HepG2 (cell line): Measurements from ENCODE around the gene HIF1AN. TPM values are rescaled to one million over a fixed set of nuclear protein-coding genes. Genes with fewer than 3 reads are reported as not detected.
A peak's percentile ranks its signal among the peaks of the same experiment; 100 is the strongest.

Experiments
- AHR ChIP-seq: IDR thresholded peaks from 2 replicates; pipeline ENCODE4 v1.6.1; 2018; ENCODE audit warnings: missing genetic modification reagents, missing compliant biosample characterization
- CEBPB ChIP-seq: IDR thresholded peaks from 2 replicates; pipeline ENCODE4 v1.6.1; 2011; ENCODE audit warnings: low read depth, low read length, improper control_type of control experiment, borderline replicate concordance
- DNMT1 ChIP-seq: sonication (generic); formaldehyde crosslinking; IDR thresholded peaks from 2 replicates; pipeline ENCODE4 v1.5.1; 2020; ENCODE audit warnings: mild to moderate bottlenecking, missing genetic modification reagents
- HCFC1 ChIP-seq: fragments of 150-350 bp; IDR thresholded peaks from 2 replicates; pipeline ENCODE4 v1.6.1; 2014; ENCODE audit warnings: low read depth, low read length
- IRX3 ChIP-seq: sonication (generic); formaldehyde crosslinking; IDR thresholded peaks from 2 replicates; pipeline ENCODE4 v1.8.1; 2023; ENCODE audit warnings: mild to moderate bottlenecking, low read depth, missing genetic modification reagents, borderline replicate concordance
- KDM5A ChIP-seq: fragments of 200-600 bp; sonication (generic); IDR thresholded peaks from 2 replicates; pipeline ENCODE4 v1.7.0; 2018; ENCODE audit warnings: antibody characterized with exemption, mild to moderate bottlenecking, low read length, borderline replicate concordance
- KLF16 ChIP-seq, 2 experiments: sonication (generic) in 1 of 2; formaldehyde crosslinking in 1 of 2; IDR thresholded peaks; 2 replicates each; pipeline versions ENCODE4 v1.6.1 to v1.8.0; 2016 to 2023; ENCODE audit warnings: missing genetic modification reagents in 2 of 2, missing compliant biosample characterization in 1 of 2
- MIER2 ChIP-seq: IDR thresholded peaks from 2 replicates; pipeline ENCODE4 v1.6.1; 2016; ENCODE audit warnings: missing biosample characterization, missing genetic modification reagents
- MXI1 ChIP-seq: IDR thresholded peaks from 3 replicates; pipeline ENCODE4 v1.6.1; 2012; ENCODE audit warnings: low read depth, low read length, inconsistent platforms, borderline replicate concordance
- NCOA5 ChIP-seq: sonication (generic); formaldehyde crosslinking; IDR thresholded peaks from 2 replicates; pipeline ENCODE4 v1.4.0; 2020; ENCODE audit warnings: missing genetic modification reagents
- NCOR1 ChIP-seq: fragments of 200-600 bp; sonication (generic); IDR thresholded peaks from 2 replicates; pipeline ENCODE4 v1.7.0; 2017; ENCODE audit warnings: antibody characterized with exemption, low read length, borderline replicate concordance
- NFE2 ChIP-seq: sonication (generic); formaldehyde crosslinking; IDR thresholded peaks from 2 replicates; pipeline ENCODE4 v1.4.0; 2020; ENCODE audit warnings: missing genetic modification reagents
- NONO ChIP-seq, 2 experiments: fragments of 450-650 bp in 1 of 2; sonication (generic) in 1 of 2; formaldehyde crosslinking in 1 of 2; IDR thresholded peaks in 1 of 2; conservative IDR thresholded peaks in 1 of 2; 2 replicates each; pipeline versions ENCODE4 v1.6.1 to v1.8.0; 2017 to 2022; ENCODE audit warnings: mild to moderate bottlenecking in 1 of 2, missing genetic modification reagents in 1 of 2, moderate library complexity in 1 of 2
- PTBP1 ChIP-seq: fragments of 200-400 bp; formaldehyde crosslinking; IDR thresholded peaks from 2 replicates; pipeline ENCODE4 v1.6.1; 2018; ENCODE audit warnings: low read length, low read depth; ENCODE audit not compliant: poor library complexity, severe bottlenecking
- RORA ChIP-seq: sonication (generic); formaldehyde crosslinking; IDR thresholded peaks from 2 replicates; pipeline ENCODE4 v1.5.0; 2020; ENCODE audit warnings: mild to moderate bottlenecking, missing genetic modification reagents, moderate library complexity
- SRSF1 ChIP-seq: fragments of 200-400 bp; formaldehyde crosslinking; optimal IDR thresholded peaks from 2 replicates; pipeline ENCODE3; 2017; ENCODE audit warnings: mild to moderate bottlenecking, low read depth, low read length, moderate library complexity
- TAF1 ChIP-seq: sonication (generic); formaldehyde crosslinking; IDR thresholded peaks from 2 replicates; pipeline ENCODE4 v1.4.0; 2020; ENCODE audit warnings: missing genetic modification reagents
- TSC22D2 ChIP-seq: sonication (generic); formaldehyde crosslinking; IDR thresholded peaks from 2 replicates; pipeline ENCODE4 v1.5.1; 2020; ENCODE audit warnings: missing genetic modification reagents, mild to moderate bottlenecking, borderline replicate concordance
- ZBTB26 ChIP-seq: IDR thresholded peaks from 2 replicates; pipeline ENCODE4 v1.6.1; 2016; ENCODE audit warnings: missing compliant biosample characterization, missing genetic modification reagents, borderline replicate concordance
- ZC3H13 ChIP-seq: sonication (generic); formaldehyde crosslinking; IDR thresholded peaks from 2 replicates; pipeline ENCODE4 v1.8.1; 2023; ENCODE audit warnings: mild to moderate bottlenecking, missing genetic modification reagents, moderate library complexity
- ZNF160 ChIP-seq: sonication (generic); formaldehyde crosslinking; IDR thresholded peaks from 2 replicates; pipeline ENCODE4 v1.8.0; 2022; ENCODE audit warnings: mild to moderate bottlenecking, inconsistent platforms, missing genetic modification reagents
- ZNF230 ChIP-seq: sonication (generic); formaldehyde crosslinking; IDR thresholded peaks from 2 replicates; pipeline ENCODE4 v1.4.0; 2020; ENCODE audit warnings: mild to moderate bottlenecking, missing genetic modification reagents
- ZNF263 ChIP-seq: sonication (generic); formaldehyde crosslinking; IDR thresholded peaks from 2 replicates; pipeline ENCODE4 v1.4.0; 2020; ENCODE audit warnings: missing genetic modification reagents
- ZNF280D ChIP-seq: sonication (generic); formaldehyde crosslinking; IDR thresholded peaks from 2 replicates; pipeline ENCODE4 v1.5.1; 2020; ENCODE audit warnings: mild to moderate bottlenecking, missing genetic modification reagents
- ZNF605 ChIP-seq: sonication (generic); formaldehyde crosslinking; IDR thresholded peaks from 2 replicates; pipeline ENCODE4 v1.8.0; 2022; ENCODE audit warnings: mild to moderate bottlenecking, missing genetic modification reagents
- ZNF660 ChIP-seq: sonication (generic); formaldehyde crosslinking; IDR thresholded peaks from 2 replicates; pipeline ENCODE4 v1.5.1; 2020; ENCODE audit warnings: mild to moderate bottlenecking, low read depth, missing genetic modification reagents, borderline replicate concordance
- ZNF83 ChIP-seq: sonication (generic); formaldehyde crosslinking; IDR thresholded peaks from 2 replicates; pipeline ENCODE4 v1.4.0; 2020; ENCODE audit warnings: missing genetic modification reagents, mild to moderate bottlenecking, borderline replicate concordance
- ZSCAN30 ChIP-seq: sonication (generic); formaldehyde crosslinking; IDR thresholded peaks from 2 replicates; pipeline ENCODE4 v1.5.0; 2020; ENCODE audit warnings: mild to moderate bottlenecking, missing genetic modification reagents
- polyA plus RNA-seq, 8 experiments: library from polyadenylated mRNA; depleted of rRNA in 3 of 8; stranded (reverse) in 7 of 8; unstranded in 1 of 8; fragments of >200 nt; fragmentation: Illumina TruSeq in 4 of 8; extraction: Trizol in 4 of 8; gene quantifications; 2 replicates each; pipeline versions ENCODE4 v1.2.1 to v1.2.3, GENCODE V29; 2011 to 2016; ENCODE audit warnings: low read depth in 4 of 8, missing spikeins in 1 of 8, mixed read lengths in 1 of 8; ENCODE audit not compliant: insufficient read depth in 1 of 8
- total RNA-seq, 5 experiments: library from RNA; depleted of rRNA; stranded (reverse); fragments of >200 nt; fragmentation: Illumina TruSeq; extraction: Trizol; gene quantifications; 2 replicates each; pipeline ENCODE4 v1.2.3, GENCODE V29; 2016; ENCODE audit warnings: low read depth in 1 of 5

HIF1AN gene
- total and polyA plus RNA-seq, 2 of the 13 experiments (the other 11 are each of a cell fraction or from before 2014, with no cell fraction given) = 8.6 to 10.7 TPM

GRCh38 chr10:100535715-100536353 is at the start of gene HIF1AN (continued):
- TF ChIP-seq HCFC1 = peak; percentile 50; the same call in 1 of the 2 replicates
- no peak for TF ChIP-seq CEBPB
- no peak; the same call in 1 of the 2 replicates for TF ChIP-seq ZBTB26 (CRISPR knock-in tag)
- TF ChIP-seq ZSCAN30 (CRISPR knock-in tag) = no peak
- no peak for TF ChIP-seq AHR (CRISPR knock-in tag)
- TF ChIP-seq KLF16 (CRISPR knock-in tag; IDR thresholded peaks at IDR 0.05) = peak in 1 of 2 experiments; percentile 65; a peak in 1 of 4 replicates
- TF ChIP-seq RORA (CRISPR knock-in tag) = no peak
- no peak for TF ChIP-seq NFE2 (CRISPR knock-in tag)
- TF ChIP-seq PTBP1 = peak; percentile 37
- TF ChIP-seq DNMT1 = no peak
- TF ChIP-seq ZNF605 (CRISPR knock-in tag) = no peak
- no peak for TF ChIP-seq NCOR1
- TF ChIP-seq SRSF1 = peak; percentile 84
- TF ChIP-seq ZNF230 (CRISPR knock-in tag) = no peak
- TF ChIP-seq KDM5A = peak; percentile 97
- 0 out of 2 replicates have a peak, but pooled peaks have one; percentile 32 for TF ChIP-seq ZNF280D (CRISPR knock-in tag)
- TF ChIP-seq MIER2 (CRISPR knock-in tag) = peak; percentile 52; the same call in 1 of the 2 replicates
- TF ChIP-seq TSC22D2 (CRISPR knock-in tag) = no peak
- TF ChIP-seq TAF1 (CRISPR knock-in tag) = peak; percentile 75
- TF ChIP-seq NONO (IDR thresholded peaks at IDR 0.05) = no peak
- peak; percentile 80 for TF ChIP-seq NONO (CRISPR knock-in tag; conservative IDR thresholded peaks at IDR 0.05)
- no peak for TF ChIP-seq ZNF160 (CRISPR knock-in tag)
- TF ChIP-seq ZNF263 (CRISPR knock-in tag) = no peak
- TF ChIP-seq ZNF660 (CRISPR knock-in tag) = no peak
- peak; percentile 45; the same call in 1 of the 3 replicates for TF ChIP-seq MXI1
- no peak for TF ChIP-seq ZNF83
- no peak for TF ChIP-seq NCOA5
- TF ChIP-seq ZC3H13 = no peak
- no peak for TF ChIP-seq IRX3 (CRISPR knock-in tag)
